B cell (primary cell): Measurements from ENCODE around the gene MYH14. TPM values are rescaled to one million over a fixed set of nuclear protein-coding genes. Genes with fewer than 3 reads are reported as not detected.

Experiments
- ATAC-seq: fragments of 200-7000 bp; cut with Tn5 transposase; one replicate; pipeline ENCODE4 v1.10.0; 2021; ENCODE audit warnings: low read depth, mild to moderate bottlenecking, moderate number of reproducible peaks, moderate library complexity
- CTCF ChIA-PET: fragments of 350-600 bp; sonication (Branson Sonifier 250); formaldehyde crosslinking; loops from one replicate; lab custom pipeline; 2021; ENCODE audit warnings: antibody characterized with exemption, inconsistent platforms; lab: Charles Lee
- POLR2A ChIA-PET: fragments of 350-600 bp; sonication (Branson Sonifier 250); formaldehyde crosslinking; loops from one replicate; lab custom pipeline; 2021; ENCODE audit warnings: antibody characterized with exemption; lab: Charles Lee
- DNase-seq: peaks from one replicate; pipeline ENCODE4 v3.0.0; 2013
- H2AFZ ChIP-seq: 2 replicates; pipeline ENCODE4 v1.6.1; 2012; ENCODE audit warnings: mild to moderate bottlenecking, low read depth, low read length; ENCODE audit not compliant: insufficient read depth, poor library complexity, severe bottlenecking
- H3K27ac ChIP-seq, 2 donors: 1 replicate in 1 of 2; 2 replicates in 1 of 2; pipeline ENCODE4 v1.5.1; 2012 to 2013; ENCODE audit warnings: low read length in 2 of 2, mild to moderate bottlenecking in 2 of 2, moderate library complexity in 1 of 2
- H3K27me3 ChIP-seq, 4 experiments: fragments of 200-600 bp in 1 of 4; sonication (generic) in 1 of 4; replicated peaks in 1 of 4; 1 replicate in 2 of 4; 2 replicates in 2 of 4; pipeline versions ENCODE4 v1.6.1 to v1.7.0; 2013 to 2016; ENCODE audit warnings: low read length in 3 of 4, mild to moderate bottlenecking in 2 of 4, mixed read lengths in 1 of 4, moderate library complexity in 1 of 4; ENCODE audit not compliant: insufficient read depth in 4 of 4, control insufficient read depth in 3 of 4; ENCODE audit errors: control extremely low read depth in 1 of 4
- H3K36me3 ChIP-seq, 2 experiments: replicated peaks in 1 of 2; 1 replicate in 1 of 2; 2 replicates in 1 of 2; pipeline versions ENCODE4 v1.6.1 to v1.7.1; 2013; ENCODE audit warnings: low read length in 1 of 2; ENCODE audit not compliant: insufficient read depth in 2 of 2, control insufficient read depth in 1 of 2; ENCODE audit errors: control extremely low read depth in 1 of 2, extremely low read depth in 1 of 2
- H3K4me1 ChIP-seq, 2 donors: fragments of 200-600 bp in 1 of 2; sonication (generic) in 1 of 2; 1 replicate in 1 of 2; 2 replicates in 1 of 2; pipeline versions ENCODE4 v1.5.1 to v1.6.1; 2013 to 2017; ENCODE audit warnings: low read length in 2 of 2; ENCODE audit not compliant: control insufficient read depth in 2 of 2, insufficient read depth in 2 of 2
- H3K4me2 ChIP-seq: replicated peaks from 2 replicates; pipeline ENCODE3; 2012; ENCODE audit warnings: mild to moderate bottlenecking, low read depth, low read length; ENCODE audit not compliant: poor library complexity, severe bottlenecking
- H3K4me3 ChIP-seq, 5 experiments: fragments of 200-600 bp in 1 of 5; sonication (generic) in 1 of 5; 1 replicate in 3 of 5; 2 replicates in 2 of 5; pipeline versions ENCODE4 v1.5.1 to v1.7.0; 2011 to 2016; ENCODE audit warnings: low read length in 4 of 5, mild to moderate bottlenecking in 4 of 5, low read depth in 2 of 5, control low read depth in 1 of 5, moderate library complexity in 1 of 5; ENCODE audit not compliant: insufficient read depth in 1 of 5; ENCODE audit errors: control extremely low read depth in 1 of 5, extremely low read depth in 1 of 5
- H3K79me2 ChIP-seq: fragments of 200-600 bp; sonication (generic); one replicate; pipeline ENCODE4 v1.6.0; 2016; ENCODE audit warnings: low read length; ENCODE audit not compliant: control insufficient read depth, insufficient read depth
- H3K9ac ChIP-seq: fragments of 200-600 bp; sonication (generic); 2 replicates; pipeline ENCODE4 v1.6.1; 2017; ENCODE audit warnings: mild to moderate bottlenecking, low read length, moderate library complexity
- H3K9me3 ChIP-seq, 3 donors: one replicate each; pipeline versions ENCODE4 v1.6.1 to v1.7.1; 2013; ENCODE audit warnings: low read length in 2 of 3; ENCODE audit not compliant: control insufficient read depth in 2 of 3, insufficient read depth in 1 of 3; ENCODE audit errors: control extremely low read depth in 1 of 3
- H4K20me1 ChIP-seq: 2 replicates; pipeline ENCODE4 v1.6.0; 2012; ENCODE audit warnings: mild to moderate bottlenecking, low read length; ENCODE audit not compliant: insufficient read depth, control insufficient read depth, poor library complexity, severe bottlenecking
- H3K27ac Mint-ChIP-seq: one replicate; pipeline ENCODE4 v1.8.0; 2021; ENCODE audit warnings: mixed read lengths
- H3K27me3 Mint-ChIP-seq: one replicate; pipeline ENCODE4 v1.8.0; 2021; ENCODE audit warnings: mixed read lengths
- H3K4me1 Mint-ChIP-seq: one replicate; pipeline ENCODE4 v1.8.0; 2021; ENCODE audit warnings: mixed read lengths
- H3K4me3 Mint-ChIP-seq: one replicate; pipeline ENCODE4 v1.8.0; 2021; ENCODE audit warnings: mixed read lengths
- H3K9me3 Mint-ChIP-seq: one replicate; pipeline ENCODE4 v1.8.0; 2022; ENCODE audit warnings: mixed read lengths; ENCODE audit not compliant: insufficient read depth
- CTCF ChIP-seq: fragments of 200-600 bp; IDR thresholded peaks from one replicate; pipeline ENCODE4 v1.8.0; 2022; ENCODE audit warnings: antibody characterized with exemption, mild to moderate bottlenecking
- EZH2 ChIP-seq: IDR thresholded peaks from 2 replicates; pipeline ENCODE4 v1.6.1; 2012; ENCODE audit warnings: borderline replicate concordance, low read depth, mild to moderate bottlenecking, moderate library complexity, low read length; ENCODE audit not compliant: insufficient read depth, poor library complexity, severe bottlenecking
- WGBS: methylation state at CpG from one replicate; pipeline ENCODE4 v1.1.5; 2013; ENCODE audit warnings: missing lambda C conversion rate; ENCODE audit not compliant: insufficient coverage; 5-methylcytosine and 5-hydroxymethylcytosine counted together
- intact Hi-C: fragments of 100-400 bp; cut with micrococcal nuclease; formaldehyde crosslinking; loops from one replicate; pipeline ENCODE4 v1.10.0; 2022
- polyA plus RNA-seq: library from polyadenylated mRNA; depleted of rRNA; stranded (reverse); fragments of >200 nt; gene quantifications from 2 replicates; pipeline ENCODE4 v1.2.3, GENCODE V29; 2012
- total RNA-seq, 2 donors: library from RNA; stranded (reverse); fragments of 120-200 nt in 1 of 2; gene quantifications; 1 replicate in 1 of 2; 2 replicates in 1 of 2; pipeline versions ENCODE4 v1.2.3 to v1.2.4, GENCODE V29; 2013 to 2022

Gene MYH14
- total and polyA plus RNA-seq, 2 donors (not counting 1 experiment from before 2014, with no cell fraction given), result not detected

GRCh38 chr19:50312967-50313811 lies 109.8 kb downstream of the MYH14 start:
- no peak for TF ChIP-seq CTCF
- TF ChIP-seq EZH2, result no peak
- Mint-ChIP-seq H3K4me1 (peaks cover 27% of the 10 kb centered on the region), H3K27ac (no peak overlapping the region), H3K9me3 (no peaks in the 10 kb centered on the region), H3K27me3 (peaks cover 60% of the 10 kb centered on the region), H3K4me3 (no peak overlapping the region)
- Histone ChIP-seq H3K27me3 (peaks cover 0 to 67% (median 44%) of the 10 kb centered on the region in 4 experiments), H3K79me2 (no peaks in the 10 kb centered on the region), H3K27ac (no peak overlapping the region), H3K4me3 (no peak overlapping the region), H3K4me1 (peaks cover 24 to 38% of the 10 kb centered on the region in 2 donors), H3K36me3 (no peaks in the 10 kb centered on the region), H3K4me2 (no peak overlapping the region), H2AFZ (no peak overlapping the region), H4K20me1 (no peaks in the 10 kb centered on the region), H3K9me3 (peaks cover 0 to 33% (median 2%) of the 10 kb centered on the region in 3 donors), H3K9ac (no peak overlapping the region)
- DNase-seq, result no peak
- ChIA-PET POLR2A (no interaction called here), CTCF (no interaction called here)
- ATAC-seq, result no peak
- WGBS, result 14% methylated on average over 20 of the region's 27 CpGs
- intact Hi-C loops, result no loop called here
